DOHH2 (cell line): ENCODE results near the gene CLRN3.

Experiments used
- H3F3A ChIP-seq: fragments of 200-600 bp; sonication (generic), shearing (Covaris generic); 2 replicates; pipeline ENCODE4 v1.6.0; 2016; ENCODE audit warnings: antibody characterized with exemption, mild to moderate bottlenecking; ENCODE audit not compliant: control insufficient read depth, insufficient read depth
- H3K27ac ChIP-seq: fragments of 200-600 bp; sonication (generic); 2 replicates; pipeline ENCODE4 v1.5.1; 2014; ENCODE audit warnings: low read depth, mild to moderate bottlenecking, low read length, moderate library complexity
- H3K27me3 ChIP-seq: fragments of 200-600 bp; sonication (generic); 2 replicates; pipeline ENCODE4 v1.6.1; 2014; ENCODE audit warnings: mild to moderate bottlenecking, low read length, mixed read lengths; ENCODE audit not compliant: control insufficient read depth
- H3K36me3 ChIP-seq: fragments of 200-600 bp; sonication (generic); 2 replicates; pipeline ENCODE4 v1.6.1; 2014; ENCODE audit warnings: mild to moderate bottlenecking, low read length, moderate library complexity, mixed read lengths; ENCODE audit not compliant: control insufficient read depth
- H3K4me1 ChIP-seq: fragments of 200-600 bp; sonication (generic); 2 replicates; pipeline ENCODE4 v1.6.1; 2014; ENCODE audit warnings: mild to moderate bottlenecking, low read length, mixed read lengths; ENCODE audit not compliant: control insufficient read depth
- H3K4me2 ChIP-seq: fragments of 200-600 bp; sonication (generic); 2 replicates; pipeline ENCODE4 v1.6.0; 2014; ENCODE audit warnings: mild to moderate bottlenecking, low read length, moderate library complexity
- H3K4me3 ChIP-seq: fragments of 200-600 bp; sonication (generic); 2 replicates; pipeline ENCODE4 v1.5.1; 2014; ENCODE audit warnings: mild to moderate bottlenecking, low read length, mixed read lengths
- H3K79me2 ChIP-seq: fragments of 200-600 bp; sonication (generic); 2 replicates; pipeline ENCODE4 v1.6.1; 2014; ENCODE audit warnings: mild to moderate bottlenecking, low read length, mixed read lengths; ENCODE audit not compliant: control insufficient read depth
- H3K9me2 ChIP-seq: fragments of 200-600 bp; sonication (generic); replicated peaks from 2 replicates; pipeline ENCODE4 v1.6.1; 2014; ENCODE audit warnings: mild to moderate bottlenecking, low read length, mixed read lengths; ENCODE audit not compliant: control insufficient read depth
- H3K9me3 ChIP-seq: fragments of 200-600 bp; sonication (generic); 2 replicates; pipeline ENCODE4 v1.6.1; 2014; ENCODE audit warnings: antibody characterized with exemption, low read length, mixed read lengths; ENCODE audit not compliant: control insufficient read depth, insufficient read depth
- H4K20me1 ChIP-seq: fragments of 200-600 bp; sonication (generic); 2 replicates; pipeline ENCODE4 v1.6.0; 2014; ENCODE audit warnings: low read depth, mild to moderate bottlenecking, antibody characterized with exemption, low read length, moderate library complexity; ENCODE audit not compliant: control insufficient read depth, insufficient read depth
- EZH2phosphoT487 ChIP-seq: fragments of 200-600 bp; sonication (generic); IDR thresholded peaks from 2 replicates; pipeline ENCODE4 v1.6.1; 2017; ENCODE audit warnings: borderline replicate concordance, mild to moderate bottlenecking, antibody characterized with exemption, low read length, moderate library complexity, mixed read lengths
- TF ChIP-seq, protein P1 (sequence below): fragments of 200-600 bp; sonication (generic); IDR thresholded peaks from one replicate; pipeline ENCODE4 v1.5.1; 2014; ENCODE audit warnings: antibody characterized with exemption, mild to moderate bottlenecking, low read depth, low read length; ENCODE audit not compliant: poor library complexity, severe bottlenecking

CLRN3 gene

DNA sequence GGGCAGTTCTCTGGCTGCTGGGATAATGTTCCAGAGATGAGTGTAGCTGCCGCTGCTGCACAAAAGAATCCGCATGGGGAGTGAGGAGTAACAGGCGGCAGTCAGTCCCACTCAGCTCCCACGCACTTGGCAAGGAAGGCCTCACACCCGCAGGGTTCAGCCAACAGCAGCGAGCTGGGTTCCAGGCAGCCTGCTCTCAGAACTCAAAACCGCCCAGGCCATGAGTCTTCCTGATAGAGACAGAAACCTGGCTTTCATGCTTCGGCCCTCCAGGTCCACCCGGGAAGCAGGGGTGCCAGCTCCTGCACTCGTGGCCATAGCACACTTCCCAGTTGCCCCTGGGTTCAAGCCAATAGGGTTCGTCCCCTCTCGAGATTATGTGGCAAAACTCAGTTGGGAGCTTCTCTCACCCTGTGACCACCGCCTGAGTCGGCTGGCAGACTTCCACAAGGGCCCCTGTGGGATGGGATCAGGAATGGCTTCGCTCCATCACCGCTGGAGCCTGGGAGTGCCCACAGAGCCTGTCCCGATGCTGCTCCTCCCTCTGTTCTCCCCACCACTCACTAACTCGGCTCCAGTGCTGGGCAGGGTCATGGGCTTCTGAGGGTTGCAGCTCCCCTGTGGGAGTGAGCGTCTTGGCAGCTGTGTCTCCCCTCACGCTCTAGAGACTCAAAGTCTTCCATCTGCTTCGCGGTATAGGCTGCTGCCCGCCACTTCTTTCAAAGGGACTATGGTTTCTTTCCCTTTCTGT lies 20.6 kb downstream of the CLRN3 start:
- Histone ChIP-seq H3K36me3 (no peaks in the 10 kb centered on the region), H3K9me3 (no peaks in the 10 kb centered on the region), H3K4me2 (no peak overlapping the region), H3F3A (no peaks in the 10 kb centered on the region), H3K4me1 (no peaks in the 10 kb centered on the region), H3K9me2 (no peaks in the 10 kb centered on the region), H3K27me3 (peaks cover 10% of the 10 kb centered on the region), H3K79me2 (no peaks in the 10 kb centered on the region), H4K20me1 (no peaks in the 10 kb centered on the region), H3K27ac (no peak overlapping the region), H3K4me3 (no peak overlapping the region)
- no peak for TF ChIP-seq EZH2phosphoT487
- TF ChIP-seq, protein P1, sequence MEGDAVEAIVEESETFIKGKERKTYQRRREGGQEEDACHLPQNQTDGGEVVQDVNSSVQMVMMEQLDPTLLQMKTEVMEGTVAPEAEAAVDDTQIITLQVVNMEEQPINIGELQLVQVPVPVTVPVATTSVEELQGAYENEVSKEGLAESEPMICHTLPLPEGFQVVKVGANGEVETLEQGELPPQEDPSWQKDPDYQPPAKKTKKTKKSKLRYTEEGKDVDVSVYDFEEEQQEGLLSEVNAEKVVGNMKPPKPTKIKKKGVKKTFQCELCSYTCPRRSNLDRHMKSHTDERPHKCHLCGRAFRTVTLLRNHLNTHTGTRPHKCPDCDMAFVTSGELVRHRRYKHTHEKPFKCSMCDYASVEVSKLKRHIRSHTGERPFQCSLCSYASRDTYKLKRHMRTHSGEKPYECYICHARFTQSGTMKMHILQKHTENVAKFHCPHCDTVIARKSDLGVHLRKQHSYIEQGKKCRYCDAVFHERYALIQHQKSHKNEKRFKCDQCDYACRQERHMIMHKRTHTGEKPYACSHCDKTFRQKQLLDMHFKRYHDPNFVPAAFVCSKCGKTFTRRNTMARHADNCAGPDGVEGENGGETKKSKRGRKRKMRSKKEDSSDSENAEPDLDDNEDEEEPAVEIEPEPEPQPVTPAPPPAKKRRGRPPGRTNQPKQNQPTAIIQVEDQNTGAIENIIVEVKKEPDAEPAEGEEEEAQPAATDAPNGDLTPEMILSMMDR, result no peak

DNA sequence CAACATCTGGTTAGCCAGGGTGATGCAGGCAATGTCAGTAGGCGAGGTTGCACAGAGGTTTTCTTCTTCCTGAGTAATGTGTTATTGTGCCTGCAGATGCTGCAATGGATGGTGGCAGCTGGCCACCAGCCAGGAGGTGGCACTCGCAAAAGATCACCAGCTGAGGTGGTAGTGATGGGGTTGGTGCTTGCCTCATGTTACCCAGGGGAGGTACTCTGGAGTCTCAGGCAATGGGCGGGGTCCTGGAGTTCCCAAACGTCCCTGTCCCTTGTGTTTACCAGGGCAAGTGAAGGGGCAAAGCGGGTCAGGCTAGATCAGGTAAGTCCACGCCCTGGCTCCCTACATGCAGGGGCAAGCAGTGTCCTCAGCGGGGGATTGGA lies 21.1 kb downstream of the CLRN3 start:
- Histone ChIP-seq H3K4me1 (no peaks in the 10 kb centered on the region), H3K79me2 (no peaks in the 10 kb centered on the region), H3K4me2 (no peak overlapping the region), H3K9me3 (no peaks in the 10 kb centered on the region), H3K36me3 (no peaks in the 10 kb centered on the region), H4K20me1 (no peaks in the 10 kb centered on the region), H3F3A (no peaks in the 10 kb centered on the region), H3K4me3 (no peak overlapping the region), H3K9me2 (no peaks in the 10 kb centered on the region), H3K27me3 (peaks cover 10% of the 10 kb centered on the region), H3K27ac (no peak overlapping the region)
- TF ChIP-seq, protein P1, result no peak
- no peak for TF ChIP-seq EZH2phosphoT487

DNA sequence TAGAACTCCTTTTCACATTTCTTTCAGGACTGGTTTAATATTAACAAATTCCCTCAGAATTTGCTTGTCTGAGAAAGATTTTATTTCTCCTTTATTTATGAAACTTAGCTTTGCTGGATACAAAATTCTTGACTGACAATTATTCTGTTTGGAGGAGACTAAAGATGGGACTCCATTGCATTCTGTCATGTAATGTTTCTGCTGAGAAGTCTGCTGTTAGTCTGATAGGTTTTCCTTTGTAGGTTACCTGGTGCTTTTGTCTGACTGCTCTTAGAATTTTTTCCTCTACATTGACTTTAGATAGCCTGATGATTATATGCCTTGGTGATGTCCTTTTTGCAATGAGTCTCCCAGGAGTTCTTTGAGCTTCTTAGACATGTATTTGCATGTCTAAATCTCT lies 23.4 kb downstream of the CLRN3 start:
- Histone ChIP-seq H3F3A (no peaks in the 10 kb centered on the region), H3K9me3 (no peaks in the 10 kb centered on the region), H3K36me3 (no peaks in the 10 kb centered on the region), H3K4me1 (no peaks in the 10 kb centered on the region), H3K27me3 (0 out of 2 replicates have a peak, but pooled peaks cover 4% of the 10 kb centered on the region), H3K79me2 (no peaks in the 10 kb centered on the region), H3K9me2 (no peaks in the 10 kb centered on the region), H3K27ac (no peak overlapping the region), H4K20me1 (no peaks in the 10 kb centered on the region), H3K4me3 (no peak overlapping the region), H3K4me2 (no peak overlapping the region)
- TF ChIP-seq, protein P1, result no peak
- TF ChIP-seq EZH2phosphoT487, result no peak

DNA sequence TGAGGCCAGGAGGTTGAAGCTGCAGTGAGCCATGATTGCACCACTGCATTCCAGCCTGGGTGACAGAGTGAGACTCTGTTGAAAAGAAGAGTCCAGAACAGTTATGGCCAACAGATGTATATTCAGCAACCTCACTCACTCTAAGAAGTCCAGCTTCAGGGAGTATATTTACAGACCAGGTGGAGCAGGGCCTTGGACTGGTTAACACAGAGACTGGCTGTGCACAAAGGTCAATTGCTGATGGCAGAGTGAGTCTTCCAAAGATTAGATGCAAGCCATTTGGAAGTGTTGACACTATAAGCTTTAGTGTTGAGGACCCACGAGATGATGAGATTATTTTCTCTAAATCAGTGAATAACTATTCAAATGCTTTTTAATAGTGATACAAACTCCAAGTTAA lies 24.9 kb downstream of the CLRN3 start:
- Histone ChIP-seq H3K27ac (no peak overlapping the region), H3K4me2 (no peak overlapping the region), H3K27me3 (0 out of 2 replicates have a peak, but pooled peaks cover 4% of the 10 kb centered on the region), H3K36me3 (no peaks in the 10 kb centered on the region), H4K20me1 (no peaks in the 10 kb centered on the region), H3K4me1 (no peaks in the 10 kb centered on the region), H3K9me2 (no peaks in the 10 kb centered on the region), H3F3A (no peaks in the 10 kb centered on the region), H3K4me3 (no peak overlapping the region), H3K9me3 (no peaks in the 10 kb centered on the region), H3K79me2 (no peaks in the 10 kb centered on the region)
- TF ChIP-seq EZH2phosphoT487, result no peak
- TF ChIP-seq, protein P1, result no peak
